Activated CD4-positive, alpha-beta memory T cell treated with anti-CD3 and anti-CD28 coated beads for 36 hours (primary cell): ENCODE results near the gene TLR2. TPM values are rescaled to one million over a fixed set of nuclear protein-coding genes. Genes with fewer than 3 reads are reported as not detected.

Experiments used
- CTCF ChIA-PET: fragments of 350-600 bp; sonication (Branson Sonifier 250); formaldehyde crosslinking; loops from one replicate; lab custom pipeline; 2021; ENCODE audit warnings: antibody characterized with exemption, inconsistent platforms; lab: Charles Lee
- POLR2A ChIA-PET: fragments of 350-600 bp; sonication (Branson Sonifier 250); formaldehyde crosslinking; loops from one replicate; lab custom pipeline; 2021; ENCODE audit warnings: antibody characterized with exemption; lab: Charles Lee
- DNase-seq: peaks from one replicate; pipeline ENCODE4 v3.0.0-alpha.2; 2020
- H3K27ac Mint-ChIP-seq: one replicate; pipeline ENCODE4 v1.8.0; 2021; ENCODE audit warnings: mixed read lengths
- H3K27me3 Mint-ChIP-seq: one replicate; pipeline ENCODE4 v1.8.0; 2021; ENCODE audit warnings: mixed read lengths
- H3K36me3 Mint-ChIP-seq: one replicate; pipeline ENCODE4 v1.8.0; 2021; ENCODE audit warnings: mixed read lengths
- H3K4me1 Mint-ChIP-seq: one replicate; pipeline ENCODE4 v1.8.0; 2021; ENCODE audit warnings: low read depth, mixed read lengths
- H3K4me3 Mint-ChIP-seq: one replicate; pipeline ENCODE4 v1.8.0; 2021; ENCODE audit warnings: mild to moderate bottlenecking, mixed read lengths
- H3K9me3 Mint-ChIP-seq: one replicate; pipeline ENCODE4 v1.8.0; 2021; ENCODE audit warnings: mixed read lengths
- intact Hi-C: fragments of 100-400 bp; cut with micrococcal nuclease; formaldehyde crosslinking; loops from one replicate; pipeline ENCODE4 v1.15.1; 2023
- total RNA-seq, 2 experiments: library from RNA; stranded (reverse); gene quantifications; one replicate each; pipeline ENCODE4 v1.2.3, GENCODE V29; 2021

Gene TLR2
- total RNA-seq, 2 experiments from 2014 or later, result 1.3 to 1.6 TPM

- no peak for DNase-seq
- Mint-ChIP-seq H3K9me3 (peaks cover 7% of the 10 kb centered on the region), H3K36me3 (no peaks in the 10 kb centered on the region), H3K4me3 (no peak overlapping the region), H3K27me3 (peaks cover 4% of the 10 kb centered on the region), H3K4me1 (no peaks in the 10 kb centered on the region), H3K27ac (no peak overlapping the region)
- ChIA-PET CTCF (interaction anchor here (0.6 to 2.2 kb wide), 4 partner anchors 8 to 107 kb away, joined by 3 to 7 read pairs (median 4); no protein-coding TSS in a partner anchor), POLR2A (interaction anchor here (0.7 kb wide), 1 partner anchor 93 kb away, joined by 3 read pairs; no protein-coding TSS in a partner anchor)
- intact Hi-C loops, result no loop called here
Measured at GRCh38 chr4:153741541-153741940, 57.5 kb downstream of the TLR2 start.

- Mint-ChIP-seq H3K4me1 (no peaks in the 10 kb centered on the region), H3K9me3 (peaks cover 6% of the 10 kb centered on the region), H3K36me3 (no peaks in the 10 kb centered on the region), H3K27me3 (peaks cover 2% of the 10 kb centered on the region), H3K4me3 (no peak overlapping the region), H3K27ac (no peak overlapping the region)
- intact Hi-C loops, result no loop called here
- DNase-seq, result no peak
- POLR2A ChIA-PET, result no interaction called here
- CTCF ChIA-PET, result no interaction called here
Measured at GRCh38 chr4:153745651-153746050, 61.6 kb downstream of the TLR2 start.

- no peak for DNase-seq
- intact Hi-C loops, result no loop called here
- Mint-ChIP-seq H3K27ac (no peak overlapping the region), H3K9me3 (no peaks in the 10 kb centered on the region), H3K4me3 (no peak overlapping the region), H3K36me3 (no peaks in the 10 kb centered on the region), H3K27me3 (no peaks in the 10 kb centered on the region), H3K4me1 (no peaks in the 10 kb centered on the region)
- POLR2A ChIA-PET, result no interaction called here
- CTCF ChIA-PET, result interaction anchor here (1.2 kb wide), 1 partner anchor 100 kb away, joined by 5 read pairs; no protein-coding TSS in a partner anchor
Measured at GRCh38 chr4:153747406-153747955, 63.4 kb downstream of the TLR2 start.

GRCh38 chr4:153748378-153748777 lies 64.3 kb downstream of the TLR2 start:
- H3K4me1 Mint-ChIP-seq, result no peaks in the 10 kb centered on the region
- no peaks in the 10 kb centered on the region for H3K27me3 Mint-ChIP-seq
- no peaks in the 10 kb centered on the region for H3K36me3 Mint-ChIP-seq
- ChIA-PET POLR2A (no interaction called here), CTCF (interaction anchor here (1.7 to 4.0 kb wide), 3 partner anchors 104 to 605 kb away, joined by 4 to 50 read pairs (median 49); no protein-coding TSS in a partner anchor)
- no peak overlapping the region for H3K4me3 Mint-ChIP-seq
- H3K9me3 Mint-ChIP-seq, result no peaks in the 10 kb centered on the region
- DNase-seq, result no peak
- no peak overlapping the region for H3K27ac Mint-ChIP-seq
- intact Hi-C loops, result no loop called here

GRCh38 chr4:153750197-153750817 lies 66.2 kb downstream of the TLR2 start:
- intact Hi-C loops, result loop anchor here (1.0 to 5.0 kb wide), 6 partner anchors 101 to 903 kb away; partner anchors contain the start of gene MND1
- no peak overlapping the region for H3K27ac Mint-ChIP-seq
- DNase-seq, result peak; percentile 74
- peaks cover 3% of the 10 kb centered on the region for H3K4me1 Mint-ChIP-seq
- ChIA-PET CTCF (interaction anchor here (0.8 to 4.0 kb wide), 39 partner anchors 9 to 668 kb away, joined by 3 to 50 read pairs (median 4); partner anchors contain the start of genes MND1 and TLR2), POLR2A (no interaction called here)
- no peak overlapping the region for H3K4me3 Mint-ChIP-seq
- no peaks in the 10 kb centered on the region for H3K27me3 Mint-ChIP-seq
- no peaks in the 10 kb centered on the region for H3K9me3 Mint-ChIP-seq
- no peaks in the 10 kb centered on the region for H3K36me3 Mint-ChIP-seq

GRCh38 chr4:153755186-153755585 lies 71.1 kb downstream of the TLR2 start:
- DNase-seq, result no peak
- intact Hi-C loops, result no loop called here
- ChIA-PET CTCF (no interaction called here), POLR2A (no interaction called here)
- no peak overlapping the region for H3K27ac Mint-ChIP-seq
- no peak overlapping the region for H3K4me3 Mint-ChIP-seq
- H3K4me1 Mint-ChIP-seq, result peaks cover 6% of the 10 kb centered on the region
- no peaks in the 10 kb centered on the region for H3K9me3 Mint-ChIP-seq
- H3K36me3 Mint-ChIP-seq, result no peaks in the 10 kb centered on the region
- peaks cover 19% of the 10 kb centered on the region for H3K27me3 Mint-ChIP-seq

Other genes starting within 250 kb of the TLR2 start
- 10 to 100 TPM; 32.7 to 33.3 TPM for gene TMEM131L, start 217.9 kb upstream of the TLR2 start, total RNA-seq
- not detected for gene RNF175, start 75.7 kb downstream of the TLR2 start, total RNA-seq
- not detected for gene SFRP2, start 104.8 kb downstream of the TLR2 start, total RNA-seq